GM12872 (cell line): ENCODE results near the gene LTB.

Source experiments
- CTCF ChIP-seq: IDR thresholded peaks from 3 replicates; pipeline ENCODE4 v1.5.1; 2011; ENCODE audit warnings: low read depth, mild to moderate bottlenecking, low read length, moderate library complexity; ENCODE audit not compliant: insufficient read depth

Gene LTB

DNA sequence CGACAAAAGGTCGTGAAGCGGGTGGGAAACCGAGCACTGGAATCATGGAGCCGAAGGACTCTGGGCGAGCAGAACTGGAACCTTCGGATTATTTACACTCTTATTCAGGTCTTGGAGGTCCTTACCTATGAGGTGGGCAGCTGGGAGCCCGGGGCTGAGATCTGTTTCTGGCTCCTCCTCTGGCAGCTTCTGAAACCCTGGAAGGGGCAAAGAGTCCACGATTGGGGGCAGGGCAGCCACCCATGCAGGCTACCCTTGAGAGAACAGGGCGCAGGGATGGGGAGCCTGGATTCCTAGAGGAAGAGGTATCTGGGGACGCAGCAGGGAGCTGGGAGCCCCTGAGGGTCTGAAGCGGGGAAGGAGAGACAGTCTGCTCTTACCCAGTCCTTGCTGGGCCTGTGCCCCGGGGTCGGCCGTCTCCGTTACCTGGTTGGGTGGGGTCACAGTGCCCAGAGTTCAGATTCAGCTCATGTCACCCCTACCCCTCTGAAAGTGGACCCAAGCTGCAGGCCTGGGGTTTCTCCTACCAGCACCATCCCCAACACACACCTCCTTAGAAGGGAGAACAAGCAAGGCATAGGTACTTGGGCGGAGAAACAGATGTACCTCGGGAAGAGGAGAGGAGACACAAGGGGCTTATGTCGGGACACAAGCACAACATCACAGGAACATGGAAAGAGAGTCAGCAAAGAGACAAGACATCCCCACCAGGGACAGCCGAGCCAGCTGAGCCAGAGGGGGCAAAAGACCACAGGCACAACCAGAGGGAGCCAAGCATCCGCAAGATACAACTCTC is 592 bp downstream of the LTB start:
- no peak for TF ChIP-seq CTCF

DNA sequence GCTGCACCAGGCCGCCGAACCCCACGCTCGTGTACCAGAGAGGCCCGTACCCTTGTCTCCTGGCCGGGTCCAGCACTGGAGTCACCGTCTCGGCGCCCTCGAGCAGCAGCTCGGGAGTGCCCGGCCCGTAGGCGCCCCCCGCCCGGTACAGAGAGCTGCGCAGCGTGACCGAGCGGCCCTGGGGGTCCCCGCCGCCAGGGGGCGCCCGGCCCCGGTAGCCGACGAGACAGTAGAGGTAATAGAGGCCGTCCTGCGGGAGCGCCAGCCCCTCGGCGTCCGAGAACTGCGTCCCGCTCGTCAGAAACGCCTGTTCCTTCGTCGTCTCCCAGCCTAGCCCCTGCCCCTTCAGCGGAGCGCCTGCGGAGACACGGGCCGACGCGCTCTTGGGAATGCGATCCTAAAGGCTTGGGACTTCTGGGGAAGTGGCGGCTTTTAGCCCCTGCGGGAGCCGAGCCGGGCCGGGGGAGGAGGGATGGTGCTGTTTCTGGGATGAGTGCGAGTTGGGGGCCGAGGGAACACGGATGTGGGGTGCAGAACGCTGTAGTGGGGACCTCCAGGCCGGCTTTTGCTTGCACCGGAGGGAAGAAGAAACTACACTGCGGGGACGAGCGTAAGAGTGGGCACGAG is 1.3 kb downstream of the LTB start:
- peak; percentile 93 for TF ChIP-seq CTCF

DNA sequence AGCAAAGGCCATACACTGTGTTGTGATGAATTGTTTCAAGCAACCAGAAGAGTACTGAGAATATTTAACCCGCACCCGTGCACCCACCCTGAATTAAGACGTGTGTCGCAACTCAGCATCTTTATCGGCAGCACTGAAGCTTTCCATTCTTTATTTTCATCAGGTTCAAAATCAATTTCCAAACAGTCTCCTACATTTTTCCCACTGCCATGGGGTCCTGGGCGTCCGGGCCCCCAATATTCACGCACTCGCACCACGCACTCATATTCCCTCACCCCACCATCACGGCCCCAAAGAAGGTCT is 1.8 kb downstream of the LTB start:
- no peak for TF ChIP-seq CTCF

DNA sequence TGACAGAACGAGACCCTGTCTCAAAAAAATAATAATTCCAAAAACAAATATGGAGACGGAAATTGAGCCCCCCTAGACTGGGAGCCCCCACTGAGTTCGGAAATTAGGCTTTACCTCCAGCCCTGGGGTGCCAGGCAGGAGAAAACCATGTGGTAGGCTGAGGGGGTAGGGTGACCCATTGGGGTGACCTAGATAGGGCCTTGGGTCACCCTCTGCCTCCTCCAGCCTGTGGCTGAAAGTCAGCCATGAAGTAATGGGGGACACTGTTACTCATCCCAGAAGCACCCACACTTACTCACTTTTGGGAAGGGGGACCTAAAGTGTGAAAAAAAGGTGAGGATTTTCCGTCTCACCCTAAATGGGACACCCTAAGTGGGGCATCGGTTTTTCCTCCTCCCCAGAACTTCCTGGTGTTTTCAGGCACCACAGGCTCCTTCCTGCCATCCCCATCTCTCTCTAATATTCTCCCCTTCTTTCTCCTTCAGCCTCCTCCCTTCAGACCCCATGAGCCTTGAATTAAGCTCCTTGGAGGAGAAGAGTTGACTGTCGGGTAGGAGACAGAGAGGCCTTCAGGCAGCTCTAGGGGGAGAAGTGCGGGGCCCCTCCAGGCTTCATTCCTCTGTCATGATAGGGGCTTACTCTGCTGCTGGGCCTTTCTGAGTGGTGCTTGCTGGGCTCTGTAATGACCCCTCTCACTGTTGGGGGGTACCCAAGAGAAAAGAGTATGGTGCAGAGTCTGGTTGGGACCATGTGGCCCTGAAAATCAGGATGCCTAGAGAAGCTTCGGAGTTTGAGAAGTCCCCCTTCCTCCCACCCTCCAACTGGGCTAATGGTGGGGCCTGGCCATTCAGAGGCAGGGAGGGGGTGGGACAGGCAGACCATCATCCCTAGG is 2.4 kb downstream of the LTB start:
- no peak for TF ChIP-seq CTCF

DNA sequence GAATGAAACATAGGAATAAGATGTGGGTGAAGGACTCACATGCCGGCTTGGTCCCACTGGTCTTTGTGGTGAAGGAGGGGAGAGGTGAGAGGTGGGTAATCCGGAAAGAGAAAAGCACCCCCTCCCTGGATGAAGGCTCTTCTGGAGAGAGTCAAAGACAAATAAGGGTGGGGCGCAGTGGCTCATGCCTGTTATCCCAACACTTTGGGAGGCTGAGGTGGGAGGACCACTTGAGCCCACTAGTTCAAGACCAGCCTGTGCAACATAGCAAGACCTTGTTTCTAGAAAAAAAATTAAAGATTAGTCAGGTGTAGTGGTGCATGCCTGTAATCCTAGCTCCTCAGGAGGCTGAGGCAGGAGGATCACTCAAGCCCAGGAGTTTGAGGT is 3.1 kb downstream of the LTB start:
- TF ChIP-seq CTCF = no peak

DNA sequence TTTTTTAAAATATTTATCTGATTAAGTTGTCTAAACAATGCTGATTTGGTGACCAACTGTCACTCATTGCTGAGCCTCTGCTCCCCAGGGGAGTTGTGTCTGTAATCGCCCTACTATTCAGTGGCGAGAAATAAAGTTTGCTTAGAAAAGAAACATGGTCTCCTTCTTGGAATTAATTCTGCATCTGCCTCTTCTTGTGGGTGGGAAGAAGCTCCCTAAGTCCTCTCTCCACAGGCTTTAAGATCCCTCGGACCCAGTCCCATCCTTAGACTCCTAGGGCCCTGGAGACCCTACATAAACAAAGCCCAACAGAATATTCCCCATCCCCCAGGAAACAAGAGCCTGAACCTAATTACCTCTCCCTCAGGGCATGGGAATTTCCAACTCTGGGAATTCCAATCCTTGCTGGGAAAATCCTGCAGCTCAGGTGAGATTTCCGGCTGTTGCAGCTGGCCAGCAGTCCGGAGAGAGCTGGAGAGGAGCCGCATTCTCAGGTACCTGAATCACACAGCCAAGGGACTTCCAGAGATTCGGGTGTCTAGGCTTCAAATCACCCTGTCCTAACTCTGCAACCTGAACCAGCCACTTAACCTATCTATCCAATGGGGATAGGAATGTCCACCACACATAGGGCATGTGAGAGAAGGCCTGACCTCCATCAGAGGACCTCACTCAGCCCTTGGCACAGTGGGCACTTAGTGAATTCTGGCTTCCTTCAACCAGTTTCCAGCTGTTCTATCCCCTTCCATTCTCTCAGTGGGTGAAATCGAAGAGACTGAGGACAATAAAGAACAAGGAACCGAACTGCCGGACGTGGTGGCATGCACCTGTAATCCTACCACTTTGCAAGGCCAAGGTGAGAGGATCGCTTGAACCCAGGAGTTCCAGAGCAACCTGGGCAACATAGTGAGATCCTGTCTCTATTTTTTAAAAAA is 3.8 kb downstream of the LTB start:
- TF ChIP-seq CTCF = no peak
